ENCODE measurements around the gene TMEM204.

The TMEM204 gene

GRCh38 chr16:1499756-1500464, 33.6 kb upstream of the TMEM204 start:
- no peak overlapping the region for H3K27ac ChIP-seq (ENCODE audit: low read depth, low read length)
- H3K27me3 ChIP-seq (ENCODE audit: insufficient read depth, low read length), result no peaks in the 10 kb centered on the region
- peaks cover 9% of the 10 kb centered on the region for H3K79me2 ChIP-seq (ENCODE audit: control insufficient read depth, insufficient read depth, low read length, unreplicated experiment)
- no peak overlapping the region for H3K4me3 ChIP-seq (ENCODE audit: low read depth, low read length)
- no peak overlapping the region for H2AFZ ChIP-seq (ENCODE audit: low read length, unreplicated experiment)
- H3K4me1 ChIP-seq (ENCODE audit: control insufficient read depth, insufficient read depth, low read length, unreplicated experiment), result peaks cover 2% of the 10 kb centered on the region
- H3K36me3 ChIP-seq (ENCODE audit: insufficient read depth, low read length), result peaks cover 6% of the 10 kb centered on the region; the same call in 1 of the 2 replicates

GRCh38 chr16:1500465-1501150, 32.9 kb upstream of the TMEM204 start:
- Histone ChIP-seq H3K79me2 (ENCODE audit: control insufficient read depth, insufficient read depth, low read length, unreplicated experiment) (peaks cover 2% of the 10 kb centered on the region), H3K27ac (ENCODE audit: low read depth, low read length) (no peak overlapping the region), H2AFZ (ENCODE audit: low read length, unreplicated experiment) (no peak overlapping the region), H3K4me3 (ENCODE audit: low read depth, low read length) (no peak overlapping the region), H3K27me3 (ENCODE audit: insufficient read depth, low read length) (no peaks in the 10 kb centered on the region), H3K4me1 (ENCODE audit: control insufficient read depth, insufficient read depth, low read length, unreplicated experiment) (no peaks in the 10 kb centered on the region), H3K36me3 (ENCODE audit: insufficient read depth, low read length) (peaks cover 6% of the 10 kb centered on the region; the same call in 1 of the 2 replicates)

- no peak overlapping the region for H3K27ac ChIP-seq (ENCODE audit: low read depth, low read length)
- H3K36me3 ChIP-seq (ENCODE audit: insufficient read depth, low read length), result peaks cover 6% of the 10 kb centered on the region; the same call in 1 of the 2 replicates
- no peak overlapping the region for H3K4me3 ChIP-seq (ENCODE audit: low read depth, low read length)
- H3K4me1 ChIP-seq (ENCODE audit: control insufficient read depth, insufficient read depth, low read length, unreplicated experiment), result no peaks in the 10 kb centered on the region
- H3K27me3 ChIP-seq (ENCODE audit: insufficient read depth, low read length), result no peaks in the 10 kb centered on the region
- H3K79me2 ChIP-seq (ENCODE audit: control insufficient read depth, insufficient read depth, low read length, unreplicated experiment), result no peaks in the 10 kb centered on the region
- H2AFZ ChIP-seq (ENCODE audit: low read length, unreplicated experiment), result no peak overlapping the region
Measured at GRCh38 chr16:1501630-1502029, 31.8 kb upstream of the TMEM204 start.

- H3K4me3 ChIP-seq (ENCODE audit: low read depth, low read length), result no peak overlapping the region
- no peaks in the 10 kb centered on the region for H3K4me1 ChIP-seq (ENCODE audit: control insufficient read depth, insufficient read depth, low read length, unreplicated experiment)
- no peak overlapping the region for H3K27ac ChIP-seq (ENCODE audit: low read depth, low read length)
- H3K79me2 ChIP-seq (ENCODE audit: control insufficient read depth, insufficient read depth, low read length, unreplicated experiment), result no peaks in the 10 kb centered on the region
- no peak overlapping the region for H2AFZ ChIP-seq (ENCODE audit: low read length, unreplicated experiment)
- H3K36me3 ChIP-seq (ENCODE audit: insufficient read depth, low read length), result peaks cover 6% of the 10 kb centered on the region; the same call in 1 of the 2 replicates
- no peaks in the 10 kb centered on the region for H3K27me3 ChIP-seq (ENCODE audit: insufficient read depth, low read length)
Measured at GRCh38 chr16:1502092-1503004, 31.1 kb upstream of the TMEM204 start.

- no peak overlapping the region for H2AFZ ChIP-seq (ENCODE audit: low read length, unreplicated experiment)
- peaks cover 6% of the 10 kb centered on the region; the same call in 1 of the 2 replicates for H3K36me3 ChIP-seq (ENCODE audit: insufficient read depth, low read length)
- H3K79me2 ChIP-seq (ENCODE audit: control insufficient read depth, insufficient read depth, low read length, unreplicated experiment), result no peaks in the 10 kb centered on the region
- H3K4me1 ChIP-seq (ENCODE audit: control insufficient read depth, insufficient read depth, low read length, unreplicated experiment), result no peaks in the 10 kb centered on the region
- no peak overlapping the region for H3K4me3 ChIP-seq (ENCODE audit: low read depth, low read length)
- H3K27me3 ChIP-seq (ENCODE audit: insufficient read depth, low read length), result no peaks in the 10 kb centered on the region
- H3K27ac ChIP-seq (ENCODE audit: low read depth, low read length), result no peak overlapping the region
Measured at GRCh38 chr16:1503110-1503955, 30.1 kb upstream of the TMEM204 start.

- no peak overlapping the region for H3K4me3 ChIP-seq (ENCODE audit: low read depth, low read length)
- no peaks in the 10 kb centered on the region for H3K27me3 ChIP-seq (ENCODE audit: insufficient read depth, low read length)
- H2AFZ ChIP-seq (ENCODE audit: low read length, unreplicated experiment), result no peak overlapping the region
- H3K79me2 ChIP-seq (ENCODE audit: control insufficient read depth, insufficient read depth, low read length, unreplicated experiment), result no peaks in the 10 kb centered on the region
- H3K27ac ChIP-seq (ENCODE audit: low read depth, low read length), result no peak overlapping the region
- peaks cover 6% of the 10 kb centered on the region; the same call in 1 of the 2 replicates for H3K36me3 ChIP-seq (ENCODE audit: insufficient read depth, low read length)
- no peaks in the 10 kb centered on the region for H3K4me1 ChIP-seq (ENCODE audit: control insufficient read depth, insufficient read depth, low read length, unreplicated experiment)
Measured at GRCh38 chr16:1505073-1505844, 28.2 kb upstream of the TMEM204 start.

- no peaks in the 10 kb centered on the region for H3K27me3 ChIP-seq (ENCODE audit: insufficient read depth, low read length)
- no peaks in the 10 kb centered on the region for H3K79me2 ChIP-seq (ENCODE audit: control insufficient read depth, insufficient read depth, low read length, unreplicated experiment)
- no peak overlapping the region for H3K27ac ChIP-seq (ENCODE audit: low read depth, low read length)
- H2AFZ ChIP-seq (ENCODE audit: low read length, unreplicated experiment), result no peak overlapping the region
- peaks cover 6% of the 10 kb centered on the region; the same call in 1 of the 2 replicates for H3K36me3 ChIP-seq (ENCODE audit: insufficient read depth, low read length)
- no peak overlapping the region for H3K4me3 ChIP-seq (ENCODE audit: low read depth, low read length)
- H3K4me1 ChIP-seq (ENCODE audit: control insufficient read depth, insufficient read depth, low read length, unreplicated experiment), result no peaks in the 10 kb centered on the region
Measured at GRCh38 chr16:1505912-1506311, 27.6 kb upstream of the TMEM204 start.

- H3K36me3 ChIP-seq (ENCODE audit: insufficient read depth, low read length), result peaks cover 6% of the 10 kb centered on the region; the same call in 1 of the 2 replicates
- H3K4me1 ChIP-seq (ENCODE audit: control insufficient read depth, insufficient read depth, low read length, unreplicated experiment), result no peaks in the 10 kb centered on the region
- no peaks in the 10 kb centered on the region for H3K27me3 ChIP-seq (ENCODE audit: insufficient read depth, low read length)
Measured at GRCh38 chr16:1506494-1507213, 26.8 kb upstream of the TMEM204 start.

More at GRCh38 chr16:1506494-1507213, 26.8 kb upstream of the TMEM204 start:
- H3K79me2 ChIP-seq (ENCODE audit: control insufficient read depth, insufficient read depth, low read length, unreplicated experiment), result no peaks in the 10 kb centered on the region
- no peak overlapping the region for H2AFZ ChIP-seq (ENCODE audit: low read length, unreplicated experiment)
- no peak overlapping the region for H3K4me3 ChIP-seq (ENCODE audit: low read depth, low read length)
- no peak overlapping the region for H3K27ac ChIP-seq (ENCODE audit: low read depth, low read length)

Measured in ACC112 (cell line).